ENCODE data around the gene CHD2. TPM values are rescaled to one million over a fixed set of nuclear protein-coding genes. Genes with fewer than 3 reads are reported as not detected.
"Not testable (repeated sequence)": the region's sequence is repeated elsewhere in the genome, so short reads cannot be mapped to it uniquely, and the experiment has no call there.

CHD2 gene
- total RNA-seq, 2 donors from 2014 or later = 76.3 to 137 TPM

- H3K9me3 ChIP-seq = no peaks in the 10 kb centered on the region
- no peaks in the 10 kb centered on the region for H3K36me3 ChIP-seq
- peaks cover 3% of the 10 kb centered on the region for H3K4me1 ChIP-seq (replicated peaks)
- no peak for TF ChIP-seq POLR2AphosphoS5 (IDR thresholded peaks at IDR 0.05)
- no peak for TF ChIP-seq CTCF (IDR thresholded peaks at IDR 0.05)
- TF ChIP-seq POLR2A (IDR thresholded peaks at IDR 0.05) = no peak
- H3K4me3 ChIP-seq = no peak overlapping the region
- no peak overlapping the region for H3K27ac ChIP-seq
- intact Hi-C loops (cut with DNase I) = loop anchor here (5.0 kb wide), 1 partner anchor 52 kb away; the partner anchor contains the start of gene RGMA
- no peaks in the 10 kb centered on the region for H3K27me3 ChIP-seq (replicated peaks; ENCODE audit: insufficient read depth)
- 85% methylated on average over 18 of the region's 18 CpGs for WGBS
- no peak for DNase-seq (ENCODE audit: low spot score)
Measured at GRCh38 chr15:93035092-93035915, 135.2 kb downstream of the CHD2 start.

- H3K4me1 ChIP-seq (replicated peaks) = no peaks in the 10 kb centered on the region
- 79% methylated on average over 32 of the region's 32 CpGs for WGBS
- no peak for DNase-seq (ENCODE audit: low spot score)
- H3K4me3 ChIP-seq = no peak overlapping the region
- H3K36me3 ChIP-seq = no peaks in the 10 kb centered on the region
- TF ChIP-seq POLR2A (IDR thresholded peaks at IDR 0.05) (no peak), CTCF (IDR thresholded peaks at IDR 0.05) (peak; percentile 9 to 73 (median 45))
- H3K27ac ChIP-seq = no peak overlapping the region
- no peaks in the 10 kb centered on the region for H3K9me3 ChIP-seq
- intact Hi-C loops (cut with DNase I) = loop anchor here (2.0 to 5.0 kb wide), 2 partner anchors 51 to 1085 kb away; partner anchors contain the start of gene RGMA
- no peaks in the 10 kb centered on the region for H3K27me3 ChIP-seq (replicated peaks; ENCODE audit: insufficient read depth)
Measured at GRCh38 chr15:93035953-93036810, 136.1 kb downstream of the CHD2 start.

GRCh38 chr15:93036951-93037819, 137.1 kb downstream of the CHD2 start:
- peak; percentile 61 for DNase-seq (ENCODE audit: low spot score)
- Histone ChIP-seq H3K27me3 (replicated peaks; ENCODE audit: insufficient read depth) (no peaks in the 10 kb centered on the region), H3K9me3 (no peaks in the 10 kb centered on the region), H3K36me3 (no peaks in the 10 kb centered on the region), H3K4me3 (no peak overlapping the region), H3K27ac (peak overlapping the region in 1 of 2 donors; percentile 12), H3K4me1 (replicated peaks) (no peaks in the 10 kb centered on the region)
- intact Hi-C loops (cut with DNase I) = loop anchor here (2.0 to 5.0 kb wide), 2 partner anchors 50 to 1084 kb away; partner anchors contain the start of gene RGMA
- whole genome bisulfite sequencing = 62% methylated on average over 26 of the region's 29 CpGs
- TF ChIP-seq POLR2AphosphoS5 (IDR thresholded peaks at IDR 0.05) (peak; percentile 45), CTCF (IDR thresholded peaks at IDR 0.05) (peak in 2 of 4 experiments; percentile 37), POLR2A (IDR thresholded peaks at IDR 0.05) (no peak)

- no peak for DNase-seq (ENCODE audit: low spot score)
- Histone ChIP-seq H3K4me3 (no peak overlapping the region), H3K4me1 (replicated peaks) (no peaks in the 10 kb centered on the region), H3K27me3 (replicated peaks; ENCODE audit: insufficient read depth) (no peaks in the 10 kb centered on the region), H3K36me3 (no peaks in the 10 kb centered on the region), H3K9me3 (no peaks in the 10 kb centered on the region), H3K27ac (peak overlapping the region in 1 of 2 donors; percentile 12)
- intact Hi-C loops (cut with DNase I) = loop anchor here (2.0 to 5.0 kb wide), 2 partner anchors 49 to 1083 kb away; partner anchors contain the start of gene RGMA
- TF ChIP-seq CTCF (IDR thresholded peaks at IDR 0.05) (no peak), POLR2A (IDR thresholded peaks at IDR 0.05) (no peak), POLR2AphosphoS5 (IDR thresholded peaks at IDR 0.05) (no peak)
- WGBS = 56% methylated on average over 20 of the region's 20 CpGs
Measured at GRCh38 chr15:93037820-93038705, 137.9 kb downstream of the CHD2 start.

GRCh38 chr15:93039562-93040287, 139.6 kb downstream of the CHD2 start:
- 91% methylated on average over 13 of the region's 13 CpGs for WGBS
- H3K27ac ChIP-seq; H3K36me3 ChIP-seq; DNase-seq (ENCODE audit: low spot score); H3K4me1 ChIP-seq (replicated peaks); H3K4me3 ChIP-seq; H3K27me3 ChIP-seq (replicated peaks; ENCODE audit: insufficient read depth); H3K9me3 ChIP-seq: not testable (repeated sequence)
- intact Hi-C loops (cut with DNase I) = loop anchor here (5.0 kb wide), 1 partner anchor 48 kb away; the partner anchor contains the start of gene RGMA
